H1 (cell line): ENCODE data around the gene TNNT3. TPM values are rescaled to one million over a fixed set of nuclear protein-coding genes. Genes with fewer than 3 reads are reported as not detected.

Experiments used
- CTCF ChIA-PET: fragments of 300-600 bp; sonication (Branson Sonifier 250); formaldehyde crosslinking; loops from one replicate; lab custom pipeline; 2021; ENCODE audit not compliant: partially characterized antibody; lab: Charles Lee
- POLR2A ChIA-PET: fragments of 300-600 bp; sonication (Branson Sonifier 250); formaldehyde crosslinking; loops from one replicate; lab custom pipeline; 2021; ENCODE audit warnings: inconsistent platforms; ENCODE audit not compliant: partially characterized antibody; lab: Charles Lee
- DNase-seq, 2 experiments: peaks; one replicate each; pipeline versions ENCODE4 v3.0.0 to v3.0.0-alpha.2; 2010 to 2022; ENCODE audit warnings: low spot score in 2 of 2, low read depth in 1 of 2, mixed read lengths in 1 of 2
- FAIRE-seq: peaks from 2 replicates; lab custom pipeline; 2011; peaks lifted over from hg19 to GRCh38; lab: Jason Lieb, UNC
- H2AFZ ChIP-seq: 2 replicates; pipeline ENCODE4 v1.8.1; 2012; ENCODE audit warnings: low read length, inconsistent platforms
- H2AK5ac ChIP-seq: 2 replicates; pipeline ENCODE4 v1.6.1; 2013; ENCODE audit warnings: low read depth, low read length
- H2BK120ac ChIP-seq: replicated peaks from 2 replicates; pipeline ENCODE3; 2013; ENCODE audit warnings: low read depth, low read length, inconsistent platforms
- H2BK12ac ChIP-seq: 2 replicates; pipeline ENCODE4 v1.6.1; 2013; ENCODE audit warnings: low read depth, low read length
- H2BK15ac ChIP-seq: 2 replicates; pipeline ENCODE4 v1.6.1; 2013; ENCODE audit warnings: low read length
- H2BK20ac ChIP-seq: 2 replicates; pipeline ENCODE4 v1.6.1; 2013; ENCODE audit warnings: low read length
- H2BK5ac ChIP-seq: 2 replicates; pipeline ENCODE4 v1.6.1; 2013; ENCODE audit warnings: low read depth, low read length
- H3K14ac ChIP-seq: 2 replicates; pipeline ENCODE4 v1.6.1; 2013; ENCODE audit warnings: inconsistent platforms; ENCODE audit not compliant: insufficient read length
- H3K18ac ChIP-seq: 2 replicates; pipeline ENCODE4 v1.6.1; 2013; ENCODE audit warnings: low read length; ENCODE audit errors: extremely low read depth
- H3K23ac ChIP-seq: 2 replicates; pipeline ENCODE4 v1.6.1; 2013; ENCODE audit warnings: inconsistent platforms; ENCODE audit not compliant: insufficient read length
- H3K23me2 ChIP-seq: 2 replicates; pipeline ENCODE4 v1.6.1; 2013; ENCODE audit warnings: low read depth, low read length
- H3K27ac ChIP-seq: 2 replicates; pipeline ENCODE4 v1.6.1; 2011; ENCODE audit warnings: low read depth, low read length, inconsistent platforms
- H3K27me3 ChIP-seq, 4 experiments: replicated peaks in 1 of 4; 1 replicate in 1 of 4; 2 replicates in 3 of 4; pipeline versions ENCODE4 v1.6.1 to v1.8.1; 2011 to 2013; ENCODE audit warnings: low read length in 3 of 4, mild to moderate bottlenecking in 3 of 4, inconsistent platforms in 2 of 4, mixed read lengths in 2 of 4, moderate library complexity in 1 of 4; ENCODE audit not compliant: control insufficient read depth in 3 of 4, insufficient read depth in 3 of 4; ENCODE audit errors: extremely low read depth in 1 of 4
- H3K36me3 ChIP-seq, 4 experiments: 2 replicates each; pipeline versions ENCODE4 v1.6.1 to v1.8.1; 2011 to 2013; ENCODE audit warnings: mild to moderate bottlenecking in 4 of 4, low read length in 3 of 4, moderate library complexity in 2 of 4, control low read depth in 1 of 4, inconsistent platforms in 1 of 4; ENCODE audit not compliant: insufficient read depth in 4 of 4, control insufficient read depth in 2 of 4
- H3K4ac ChIP-seq: replicated peaks from 2 replicates; pipeline ENCODE3; 2013; ENCODE audit warnings: low read length, low read depth, mixed read lengths, inconsistent platforms; ENCODE audit not compliant: insufficient read length
- H3K4me1 ChIP-seq, 4 experiments: replicated peaks in 1 of 4; 1 replicate in 1 of 4; 2 replicates in 3 of 4; pipeline versions ENCODE4 v1.6.1 to v1.8.1; 2011 to 2013; ENCODE audit warnings: low read length in 3 of 4, inconsistent platforms in 2 of 4, mixed read lengths in 1 of 4; ENCODE audit not compliant: insufficient read depth in 4 of 4, control insufficient read depth in 3 of 4
- H3K4me2 ChIP-seq, 2 experiments: 2 replicates each; pipeline versions ENCODE4 v1.6.1 to v1.8.1; 2011 to 2013; ENCODE audit warnings: low read depth in 2 of 2, low read length in 2 of 2, control low read depth in 1 of 2, inconsistent platforms in 1 of 2, mild to moderate bottlenecking in 1 of 2; ENCODE audit not compliant: insufficient read depth in 1 of 2
- H3K4me3 ChIP-seq, 4 experiments: fragments of 200-600, 300-600 bp in 1 of 4; sonication (generic), shearing (Covaris generic), sonication (Bioruptor Twin) in 1 of 4; 2 replicates each; pipeline versions ENCODE4 v1.5.1 to v1.8.1; 2011 to 2016; ENCODE audit warnings: low read length in 4 of 4, low read depth in 3 of 4, control low read depth in 2 of 4, inconsistent platforms in 2 of 4, mild to moderate bottlenecking in 2 of 4, mixed read lengths in 1 of 4, moderate library complexity in 1 of 4; ENCODE audit not compliant: insufficient read depth in 2 of 4; ENCODE audit errors: extremely low read depth in 1 of 4
- H3K56ac ChIP-seq: replicated peaks from 2 replicates; pipeline ENCODE3; 2013; ENCODE audit warnings: low read depth, mild to moderate bottlenecking, mixed read lengths, low read length, inconsistent platforms; ENCODE audit not compliant: insufficient read length
- H3K79me1 ChIP-seq: 2 replicates; pipeline ENCODE4 v1.6.1; 2013; ENCODE audit warnings: low read depth, low read length, control low read depth
- H3K79me2 ChIP-seq, 2 experiments: 2 replicates each; pipeline versions ENCODE4 v1.6.1 to v1.8.1; 2012 to 2013; ENCODE audit warnings: low read length in 2 of 2, mild to moderate bottlenecking in 2 of 2, inconsistent platforms in 1 of 2; ENCODE audit not compliant: insufficient read depth in 2 of 2, control insufficient read depth in 1 of 2
- H3K9ac ChIP-seq, 4 experiments: replicated peaks in 1 of 4; 1 replicate in 1 of 4; 2 replicates in 3 of 4; pipeline versions ENCODE4 v1.6.1 to v1.8.1; 2011 to 2013; ENCODE audit warnings: low read depth in 3 of 4, low read length in 3 of 4, control low read depth in 2 of 4, mild to moderate bottlenecking in 2 of 4, moderate library complexity in 2 of 4, inconsistent platforms in 1 of 4; ENCODE audit errors: extremely low read depth in 1 of 4
- H3K9me3 ChIP-seq, 2 experiments: 2 replicates each; pipeline versions ENCODE4 v1.6.1 to v1.8.1; 2012 to 2013; ENCODE audit warnings: mild to moderate bottlenecking in 2 of 2, moderate library complexity in 2 of 2, control low read depth in 1 of 2, inconsistent platforms in 1 of 2, low read depth in 1 of 2, low read length in 1 of 2, mixed read lengths in 1 of 2; ENCODE audit not compliant: insufficient read depth in 2 of 2
- H4K20me1 ChIP-seq, 2 experiments: replicated peaks in 1 of 2; 2 replicates each; pipeline versions ENCODE3 to v1.8.1; 2011 to 2013; ENCODE audit warnings: inconsistent platforms in 2 of 2, low read length in 2 of 2, mild to moderate bottlenecking in 1 of 2; ENCODE audit not compliant: insufficient read depth in 2 of 2, control insufficient read depth in 1 of 2
- H4K5ac ChIP-seq: 2 replicates; pipeline ENCODE4 v1.6.1; 2013; ENCODE audit warnings: low read length, low read depth, mixed read lengths, inconsistent platforms; ENCODE audit not compliant: insufficient read length
- H4K8ac ChIP-seq: 2 replicates; pipeline ENCODE4 v1.8.0; 2013; ENCODE audit warnings: mild to moderate bottlenecking, moderate library complexity, low read length, inconsistent platforms; ENCODE audit not compliant: insufficient read depth; ENCODE audit errors: extremely low read depth
- H4K91ac ChIP-seq: replicated peaks from 2 replicates; pipeline ENCODE3; 2013; ENCODE audit warnings: low read length, mixed read lengths, inconsistent platforms; ENCODE audit not compliant: insufficient read length
- SUZ12 ChIP-seq: fragments of 200-600 bp; sonication (generic); IDR thresholded peaks from 2 replicates; pipeline ENCODE4 v1.6.1; 2012; ENCODE audit warnings: mild to moderate bottlenecking, inconsistent platforms, low read length, moderate library complexity, mixed read lengths
- WGBS, 2 experiments: shearing (Covaris generic) in 1 of 2; methylation state at CpG; one replicate each; pipeline versions ENCODE4 v1.1.6 to v1.1.7; 2013 to 2015; ENCODE audit warnings: low lambda C conversion rate in 2 of 2, mixed read lengths in 2 of 2, inconsistent platforms in 1 of 2, low coverage in 1 of 2, missing lambda C conversion rate in 1 of 2; ENCODE audit not compliant: insufficient replicate concordance in 2 of 2, insufficient coverage in 1 of 2, insufficient read length in 1 of 2; ENCODE audit errors: extremely low coverage in 1 of 2, missing lambda C conversion rate in 1 of 2; 5-methylcytosine and 5-hydroxymethylcytosine counted together
- polyA plus RNA-seq, 7 experiments: library from polyadenylated mRNA; depleted of rRNA in 3 of 7; stranded (reverse) in 5 of 7; unstranded in 2 of 7; fragments of >200 nt in 5 of 7; fragments of 200-250 nt in 2 of 7; gene quantifications; 1 replicate in 5 of 7; 2 replicates in 1 of 7; 4 replicates in 1 of 7; pipeline versions ENCODE4 v1.2.1 to v1.2.3, GENCODE V29; 2011 to 2013; ENCODE audit warnings: missing spikeins in 2 of 7, mixed read lengths in 2 of 7
- total RNA-seq: library from RNA; stranded (reverse); fragmentation: NEBNext Ultra II Directional; extraction: Animal tissue kit (Norgen Biotek cat#: 25700); gene quantifications from 2 replicates; pipeline ENCODE4 v1.2.1, GENCODE V29; 2021

The TNNT3 gene
- total and polyA plus RNA-seq, 2 of the 8 experiments (the other 6 are each of a cell fraction or from before 2014, with no cell fraction given), result not detected

GRCh38 chr11:1899686-1900085 is 19.8 kb upstream of the TNNT3 start:
- no peak overlapping the region for H2AFZ ChIP-seq
- TF ChIP-seq SUZ12, result no peak

More at GRCh38 chr11:1899686-1900085, 19.8 kb upstream of the TNNT3 start:
- Histone ChIP-seq H2BK12ac (no peak overlapping the region), H3K4me2 (no peak overlapping the region), H2BK5ac (no peak overlapping the region), H3K27ac (no peak overlapping the region), H3K4ac (no peak overlapping the region), H3K79me2 (no peaks in the 10 kb centered on the region), H4K5ac (no peak overlapping the region), H3K36me3 (no peaks in the 10 kb centered on the region), H2AK5ac (no peak overlapping the region), H3K9me3 (no peaks in the 10 kb centered on the region), H3K27me3 (no peaks in the 10 kb centered on the region; a peak in 1 of 7 replicates), H3K4me3 (no peak overlapping the region), H4K20me1 (no peaks in the 10 kb centered on the region), H3K18ac (no peak overlapping the region), H2BK20ac (no peak overlapping the region), H2BK120ac (no peak overlapping the region), H3K9ac (no peak overlapping the region), H4K91ac (no peak overlapping the region), H3K23ac (no peak overlapping the region), H4K8ac (no peak overlapping the region), H3K4me1 (no peaks in the 10 kb centered on the region), H3K56ac (no peak overlapping the region), H3K23me2 (no peaks in the 10 kb centered on the region), H3K14ac (no peak overlapping the region), H2BK15ac (no peak overlapping the region), H3K79me1 (no peaks in the 10 kb centered on the region)
- FAIRE-seq (no peak), DNase-seq (no peak)
- ChIA-PET CTCF (interaction anchor here (0.6 to 3.4 kb wide), 4 partner anchors 17 to 493 kb away, joined by 3 to 12 read pairs (median 6); no protein-coding TSS in a partner anchor), POLR2A (no interaction called here)
- WGBS, 2 experiments, result 90% methylated on average over 5 of the region's 5 CpGs; no CpG with 5 or more reads in 1 of the 2 experiments
